Esophagus muscularis mucosa (tissue), 4 donors: Measurements from ENCODE around the gene HCAR3. TPM values are rescaled to one million over a fixed set of nuclear protein-coding genes. Genes with fewer than 3 reads are reported as not detected.

Experiments used
- DNase-seq: peaks from one replicate; pipeline ENCODE4 v3.0.0-alpha.2; 2017; ENCODE audit errors: extremely low spot score
- H3K27ac ChIP-seq, 4 donors: fragments of 200-600 bp; sonication (generic); replicated peaks in 1 of 4; 1 replicate in 3 of 4; 2 replicates in 1 of 4; pipeline ENCODE4 v1.5.1; 2016 to 2019; ENCODE audit warnings: mild to moderate bottlenecking in 1 of 4
- H3K27me3 ChIP-seq, 4 donors: fragments of 200-600 bp; sonication (generic); one replicate each; pipeline versions ENCODE4 v1.5.1 to v1.6.0; 2016 to 2019
- H3K36me3 ChIP-seq, 4 donors: fragments of 200-600 bp; sonication (generic); one replicate each; pipeline ENCODE4 v1.5.1; 2016 to 2019
- H3K4me1 ChIP-seq, 4 donors: fragments of 200-600 bp; sonication (generic); one replicate each; pipeline ENCODE4 v1.5.1; 2016 to 2019
- H3K4me3 ChIP-seq, 4 donors: fragments of 200-600 bp; sonication (generic); 1 replicate in 2 of 4; 2 replicates in 2 of 4; pipeline ENCODE4 v1.5.1; 2016 to 2019; ENCODE audit warnings: mild to moderate bottlenecking in 4 of 4, moderate library complexity in 1 of 4
- H3K9me3 ChIP-seq, 4 donors: fragments of 200-600 bp; sonication (generic); 1 replicate in 3 of 4; 2 replicates in 1 of 4; pipeline ENCODE4 v1.5.1; 2016 to 2019
- CTCF ChIP-seq, 3 experiments: fragments of 200-600 bp in 2 of 3; fragments of 450-650 bp in 1 of 3; sonication (generic) in 2 of 3; IDR thresholded peaks; one replicate each; pipeline ENCODE4 v1.5.1; 2017 to 2019; ENCODE audit warnings: antibody characterized with exemption in 3 of 3, mild to moderate bottlenecking in 2 of 3, moderate library complexity in 1 of 3
- EP300 ChIP-seq: sonication (generic); formaldehyde crosslinking; IDR thresholded peaks from one replicate; pipeline ENCODE4 v1.6.1; 2017; ENCODE audit warnings: antibody characterized with exemption
- POLR2A ChIP-seq: fragments of 450-650 bp; IDR thresholded peaks from one replicate; pipeline ENCODE4 v1.6.1; 2017; ENCODE audit warnings: antibody characterized with exemption, moderate library complexity, mild to moderate bottlenecking, low read depth
- POLR2AphosphoS5 ChIP-seq, 2 donors: sonication (generic); formaldehyde crosslinking; IDR thresholded peaks; one replicate each; pipeline ENCODE4 v1.6.1; 2017; ENCODE audit warnings: antibody characterized with exemption in 2 of 2
- WGBS: methylation state at CpG from one replicate; pipeline ENCODE4 v1.1.5; 2018; 5-methylcytosine and 5-hydroxymethylcytosine counted together
- intact Hi-C: fragments of 100-400 bp; cut with DNase I; formaldehyde crosslinking; loops from one replicate; pipeline ENCODE4 v1.15.1; 2023
- total RNA-seq, 4 donors: library from RNA; depleted of rRNA; stranded (reverse); fragments of >200 nt; gene quantifications; one replicate each; pipeline versions ENCODE4 v1.1.0 to v1.2.1, GENCODE V29; 2016

The HCAR3 gene
- total RNA-seq, 4 donors from 2014 or later: 0.50 TPM; not detected in 3

DNA sequence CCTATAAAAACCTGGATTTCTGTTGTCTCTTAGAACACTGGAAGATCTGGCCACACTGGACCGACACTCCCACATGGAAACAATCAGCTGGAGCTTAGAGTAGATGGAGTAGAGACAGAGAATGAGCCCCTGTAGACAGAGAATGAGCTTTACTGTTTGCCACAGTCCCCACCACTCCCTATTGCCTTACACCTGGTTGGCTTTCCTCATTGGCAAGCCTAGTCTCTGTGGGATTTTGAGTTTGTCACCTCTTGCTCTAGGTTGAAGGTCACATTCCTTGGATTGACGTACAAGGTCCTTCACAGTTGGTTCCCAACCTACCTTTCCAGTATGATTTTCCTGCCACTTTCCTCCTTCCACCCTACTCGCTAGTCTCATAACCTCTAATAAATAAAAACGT is 16.0 kb upstream of the HCAR3 start:
- H3K27ac ChIP-seq: no peak overlapping the region
- 89% methylated on average over 4 of the region's 4 CpGs for WGBS
- H3K36me3 ChIP-seq: no peaks in the 10 kb centered on the region
- intact Hi-C loops: no loop called here
- no peak for DNase-seq
- H3K27me3 ChIP-seq: peaks cover 0 to 14% (median 0%) of the 10 kb centered on the region in 4 donors
- H3K4me3 ChIP-seq: no peak overlapping the region
- H3K4me1 ChIP-seq: no peaks in the 10 kb centered on the region
- no peaks in the 10 kb centered on the region for H3K9me3 ChIP-seq
- TF ChIP-seq EP300 (no peak), POLR2A (no peak), CTCF (IDR thresholded peaks at IDR 0.05) (no peak), POLR2AphosphoS5 (IDR thresholded peaks at IDR 0.05) (no peak)

- no peaks in the 10 kb centered on the region for H3K4me1 ChIP-seq
- intact Hi-C loops: no loop called here
- TF ChIP-seq POLR2AphosphoS5 (IDR thresholded peaks at IDR 0.05): no peak
- TF ChIP-seq POLR2A: no peak
- no peak for TF ChIP-seq EP300
- TF ChIP-seq CTCF (IDR thresholded peaks at IDR 0.05): no peak
- no peaks in the 10 kb centered on the region for H3K36me3 ChIP-seq
- H3K4me3 ChIP-seq: no peak overlapping the region
- no peaks in the 10 kb centered on the region for H3K9me3 ChIP-seq
- no peak overlapping the region for H3K27ac ChIP-seq
- no peak for DNase-seq
- 83% methylated on average over 3 of the region's 3 CpGs for WGBS
- H3K27me3 ChIP-seq: peaks cover 0 to 14% (median 0%) of the 10 kb centered on the region in 4 donors
These were observed 15.6 kb upstream of the HCAR3 start for GRCh38 chr12:122732170-122732569.

DNA sequence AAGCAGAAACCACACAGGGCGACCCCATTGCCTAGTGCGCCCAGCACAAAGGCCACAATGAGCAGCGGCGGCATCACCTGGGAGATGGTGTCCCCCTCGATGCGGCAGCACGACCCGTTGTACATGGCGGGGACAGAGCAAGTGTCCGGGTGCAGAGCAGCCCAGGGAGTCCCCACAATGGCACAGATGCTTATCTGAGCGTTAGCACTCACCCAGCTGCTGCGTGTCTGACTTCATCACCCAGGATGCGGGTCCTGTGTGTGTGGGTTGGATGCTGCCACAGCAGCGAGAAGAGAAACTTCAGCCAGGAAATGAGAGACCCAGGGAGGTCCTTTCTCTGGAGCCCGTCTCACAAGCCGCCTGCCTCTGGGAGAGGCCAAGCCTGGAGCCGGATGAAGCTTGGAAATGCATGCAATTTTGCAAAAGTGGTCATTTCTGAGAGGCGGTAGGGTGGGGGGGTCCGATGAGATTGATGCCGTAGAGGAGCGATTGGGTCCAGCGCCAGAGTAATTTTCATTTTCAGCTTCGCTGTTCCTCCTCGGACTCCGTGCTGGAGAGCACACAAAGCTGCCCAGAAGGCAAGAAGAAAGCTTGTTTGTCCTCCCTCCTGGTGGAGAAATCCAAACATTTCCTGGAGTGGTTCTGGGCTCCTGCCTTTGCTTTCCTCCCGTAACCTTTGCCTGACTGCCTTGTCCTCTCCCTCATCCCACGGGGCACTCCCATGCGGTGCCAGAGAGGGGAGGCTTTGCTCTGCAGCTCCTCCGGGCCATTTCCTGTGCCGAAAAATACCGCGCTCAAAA is 13.8 kb upstream of the HCAR3 start, which contains the start of gene HCAR1:
Gene HCAR1 (minus strand): TSS at position 630 of the 800 bp plus-strand sequence. CDS start 505 bp downstream, at position 125.
- 71% methylated on average over 32 of the region's 32 CpGs for WGBS
- Histone ChIP-seq H3K27me3 (peaks cover 0 to 14% (median 0%) of the 10 kb centered on the region in 4 donors), H3K36me3 (no peaks in the 10 kb centered on the region), H3K9me3 (no peaks in the 10 kb centered on the region), H3K4me1 (no peaks in the 10 kb centered on the region), H3K27ac (no peak within 1 kb of the TSS), H3K4me3 (peak within 1 kb of the TSS; percentile 27 to 35 (median 28))
- no peak for DNase-seq
- intact Hi-C loops: no loop called here
- TF ChIP-seq POLR2AphosphoS5 (IDR thresholded peaks at IDR 0.05): no peak
- no peak for TF ChIP-seq CTCF (IDR thresholded peaks at IDR 0.05)
- TF ChIP-seq EP300: no peak
- no peak for TF ChIP-seq POLR2A

- Histone ChIP-seq H3K4me1 (no peaks in the 10 kb centered on the region), H3K27me3 (peaks cover 0 to 14% (median 0%) of the 10 kb centered on the region in 4 donors), H3K4me3 (no peak overlapping the region), H3K27ac (no peak overlapping the region), H3K36me3 (no peaks in the 10 kb centered on the region), H3K9me3 (no peaks in the 10 kb centered on the region)
- intact Hi-C loops: no loop called here
- no peak for DNase-seq
- 94% methylated on average over 24 of the region's 27 CpGs for WGBS
- TF ChIP-seq EP300 (no peak), CTCF (IDR thresholded peaks at IDR 0.05) (no peak), POLR2A (no peak), POLR2AphosphoS5 (IDR thresholded peaks at IDR 0.05) (no peak)
These were observed 13.1 kb upstream of the HCAR3 start for GRCh38 chr12:122729583-122730214.
